Progenitor cell of endocrine pancreas (in vitro differentiated cells): Measurements from ENCODE around the gene MOB2. TPM values are rescaled to one million over a fixed set of nuclear protein-coding genes. Genes with fewer than 3 reads are reported as not detected.

ENCODE experiments used
- DNase-seq: peaks from one replicate; pipeline ENCODE4 v3.0.0; 2021; ENCODE audit warnings: low spot score; ENCODE audit not compliant: unreplicated experiment
- H3K27ac Mint-ChIP-seq: 2 replicates; pipeline ENCODE4 v1.8.0; 2021; ENCODE audit warnings: mild to moderate bottlenecking, moderate library complexity, mixed read lengths
- H3K27me3 Mint-ChIP-seq: 2 replicates; pipeline ENCODE4 v1.8.0; 2021; ENCODE audit warnings: mixed read lengths
- H3K36me3 Mint-ChIP-seq: 2 replicates; pipeline ENCODE4 v1.8.0; 2022; ENCODE audit warnings: mixed read lengths; ENCODE audit not compliant: insufficient read depth
- H3K4me1 Mint-ChIP-seq: 2 replicates; pipeline ENCODE4 v1.8.0; 2021; ENCODE audit warnings: low read depth, mixed read lengths
- H3K4me3 Mint-ChIP-seq: 2 replicates; pipeline ENCODE4 v1.8.0; 2021; ENCODE audit warnings: low read depth, mild to moderate bottlenecking, moderate library complexity, mixed read lengths
- H3K9me3 Mint-ChIP-seq: 2 replicates; pipeline ENCODE4 v1.8.0; 2021; ENCODE audit warnings: low read depth, mixed read lengths
- total RNA-seq: library from RNA; stranded (reverse); gene quantifications from 2 replicates; pipeline ENCODE4 v1.2.1, GENCODE V29; 2021
- TF ChIP-seq, protein P1 (sequence below): fragments of 200-600 bp; sonication (generic); IDR thresholded peaks from one replicate; pipeline ENCODE4 v1.5.0; 2021; ENCODE audit warnings: antibody characterized with exemption, mild to moderate bottlenecking; ENCODE audit not compliant: unreplicated experiment

The MOB2 gene
- total RNA-seq, 1 donor from 2014 or later = 33.3 TPM

DNA sequence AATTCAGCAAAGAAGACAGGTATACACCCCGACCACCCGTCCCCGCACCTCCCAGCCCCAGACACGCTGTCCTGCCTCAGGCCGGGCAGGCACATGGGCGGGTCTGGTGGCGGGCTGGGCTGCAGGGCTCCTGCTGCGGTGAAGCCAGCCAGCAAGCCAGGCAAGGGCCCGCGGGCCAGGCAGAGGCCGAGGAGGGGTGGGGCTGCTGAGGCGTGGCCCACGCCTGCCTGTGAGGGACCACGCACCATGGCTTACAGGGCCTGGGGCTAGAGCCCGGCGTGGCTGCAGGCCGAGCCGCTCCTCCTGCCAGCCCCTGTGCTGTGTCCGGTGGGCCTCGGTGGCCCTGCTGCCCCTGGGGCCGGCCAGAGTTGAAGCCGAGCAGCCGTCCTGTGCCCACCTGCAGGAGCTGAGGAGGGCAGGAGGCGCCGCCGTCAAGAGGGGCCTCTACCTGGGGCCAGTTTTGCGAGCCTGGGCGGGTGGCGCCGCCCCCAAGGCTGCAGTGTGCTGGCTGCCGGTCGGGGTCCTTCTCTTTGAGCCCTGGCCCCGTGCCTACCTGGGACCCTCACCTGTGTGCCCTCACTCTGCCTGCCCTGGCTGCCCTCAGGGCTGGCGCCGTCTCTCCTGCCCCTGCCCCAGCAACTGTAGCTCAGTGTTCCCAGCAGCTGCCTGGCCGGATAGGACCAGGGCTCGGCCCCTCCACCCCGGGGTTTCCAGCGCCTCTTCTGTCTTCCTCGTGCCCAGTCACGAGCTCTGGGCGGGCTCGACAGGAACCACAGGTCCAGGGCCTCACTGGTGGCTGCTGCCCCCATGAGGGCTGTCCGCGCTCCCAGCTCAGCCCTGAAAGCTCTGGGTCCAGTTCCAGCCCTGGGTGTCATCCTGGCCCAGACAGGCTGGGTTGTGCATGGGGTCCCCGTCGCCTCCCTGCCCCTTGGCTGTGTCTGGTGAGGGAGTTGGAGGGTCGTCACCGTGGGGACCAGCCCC, 38.4 kb downstream of the MOB2 start:
- Mint-ChIP-seq H3K36me3 (peaks cover 1% of the 10 kb centered on the region), H3K27me3 (no peaks in the 10 kb centered on the region), H3K27ac (no peak overlapping the region), H3K4me1 (no peaks in the 10 kb centered on the region), H3K9me3 (no peaks in the 10 kb centered on the region), H3K4me3 (no peak overlapping the region)
- DNase-seq = no peak
- TF ChIP-seq, protein P1, sequence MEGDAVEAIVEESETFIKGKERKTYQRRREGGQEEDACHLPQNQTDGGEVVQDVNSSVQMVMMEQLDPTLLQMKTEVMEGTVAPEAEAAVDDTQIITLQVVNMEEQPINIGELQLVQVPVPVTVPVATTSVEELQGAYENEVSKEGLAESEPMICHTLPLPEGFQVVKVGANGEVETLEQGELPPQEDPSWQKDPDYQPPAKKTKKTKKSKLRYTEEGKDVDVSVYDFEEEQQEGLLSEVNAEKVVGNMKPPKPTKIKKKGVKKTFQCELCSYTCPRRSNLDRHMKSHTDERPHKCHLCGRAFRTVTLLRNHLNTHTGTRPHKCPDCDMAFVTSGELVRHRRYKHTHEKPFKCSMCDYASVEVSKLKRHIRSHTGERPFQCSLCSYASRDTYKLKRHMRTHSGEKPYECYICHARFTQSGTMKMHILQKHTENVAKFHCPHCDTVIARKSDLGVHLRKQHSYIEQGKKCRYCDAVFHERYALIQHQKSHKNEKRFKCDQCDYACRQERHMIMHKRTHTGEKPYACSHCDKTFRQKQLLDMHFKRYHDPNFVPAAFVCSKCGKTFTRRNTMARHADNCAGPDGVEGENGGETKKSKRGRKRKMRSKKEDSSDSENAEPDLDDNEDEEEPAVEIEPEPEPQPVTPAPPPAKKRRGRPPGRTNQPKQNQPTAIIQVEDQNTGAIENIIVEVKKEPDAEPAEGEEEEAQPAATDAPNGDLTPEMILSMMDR = no peak

DNA sequence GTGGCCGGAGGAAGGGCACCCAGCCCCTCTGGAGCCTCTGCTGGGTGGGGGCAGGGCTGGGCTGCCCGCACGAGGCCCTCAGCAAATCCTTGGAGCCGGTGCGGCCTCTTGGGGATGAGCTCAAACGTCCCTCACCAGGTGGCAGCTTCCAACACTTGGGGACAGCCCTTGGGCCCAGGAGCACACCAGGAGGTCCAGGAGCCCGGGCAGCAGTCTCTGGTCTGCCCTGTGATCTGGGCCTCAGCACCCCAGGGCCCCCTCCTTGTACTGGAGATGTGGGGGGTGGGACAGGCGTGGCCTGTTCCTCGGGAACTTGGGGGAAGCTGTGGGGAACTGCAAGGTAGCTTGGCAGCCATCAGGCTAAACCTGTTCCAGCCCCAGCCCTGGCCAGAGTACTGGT, 40.0 kb downstream of the MOB2 start:
- H3K4me3 Mint-ChIP-seq = no peak overlapping the region
- no peak overlapping the region for H3K27ac Mint-ChIP-seq
- TF ChIP-seq, protein P1 = no peak
- no peaks in the 10 kb centered on the region for H3K4me1 Mint-ChIP-seq
- H3K27me3 Mint-ChIP-seq = no peaks in the 10 kb centered on the region
- peaks cover 1% of the 10 kb centered on the region for H3K36me3 Mint-ChIP-seq
- H3K9me3 Mint-ChIP-seq = no peaks in the 10 kb centered on the region
- no peak for DNase-seq

DNA sequence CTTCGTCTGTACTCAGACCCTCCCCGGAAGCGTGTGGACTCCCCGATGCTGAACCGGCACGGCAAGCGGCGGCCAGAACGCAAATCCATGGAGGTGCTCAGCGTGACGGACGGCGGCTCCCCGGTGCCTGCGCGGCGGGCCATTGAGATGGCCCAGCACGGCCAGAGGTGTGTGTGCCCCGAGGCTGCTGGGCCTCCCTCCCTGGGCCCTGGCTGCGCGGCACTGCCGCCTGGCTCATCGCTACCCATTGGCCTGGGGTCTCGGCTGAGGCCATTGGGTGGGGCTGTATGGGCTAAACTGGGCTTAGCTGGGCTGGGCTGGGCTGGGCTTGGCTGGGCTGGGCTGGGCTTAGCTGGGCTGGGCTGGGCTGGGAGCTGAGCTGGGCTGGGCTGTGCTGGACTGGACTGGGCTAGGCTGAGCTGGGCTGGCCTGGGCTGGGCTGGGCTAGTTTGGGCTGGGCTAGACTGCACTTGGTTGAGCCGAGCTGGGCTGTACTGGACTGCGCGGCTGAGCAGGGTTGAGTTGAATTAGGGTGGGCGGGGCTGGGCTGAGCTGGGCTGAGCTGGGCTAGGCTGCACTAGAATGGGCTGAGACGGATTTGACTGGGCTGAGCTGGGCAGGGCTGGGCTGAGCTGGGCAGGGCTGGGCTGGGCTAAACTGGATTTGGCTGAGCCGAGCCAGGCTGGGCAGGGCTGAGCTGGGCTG, 40.7 kb downstream of the MOB2 start:
- Mint-ChIP-seq H3K36me3 (peaks cover 1% of the 10 kb centered on the region), H3K27ac (no peak overlapping the region)
- no peak for DNase-seq

DNA sequence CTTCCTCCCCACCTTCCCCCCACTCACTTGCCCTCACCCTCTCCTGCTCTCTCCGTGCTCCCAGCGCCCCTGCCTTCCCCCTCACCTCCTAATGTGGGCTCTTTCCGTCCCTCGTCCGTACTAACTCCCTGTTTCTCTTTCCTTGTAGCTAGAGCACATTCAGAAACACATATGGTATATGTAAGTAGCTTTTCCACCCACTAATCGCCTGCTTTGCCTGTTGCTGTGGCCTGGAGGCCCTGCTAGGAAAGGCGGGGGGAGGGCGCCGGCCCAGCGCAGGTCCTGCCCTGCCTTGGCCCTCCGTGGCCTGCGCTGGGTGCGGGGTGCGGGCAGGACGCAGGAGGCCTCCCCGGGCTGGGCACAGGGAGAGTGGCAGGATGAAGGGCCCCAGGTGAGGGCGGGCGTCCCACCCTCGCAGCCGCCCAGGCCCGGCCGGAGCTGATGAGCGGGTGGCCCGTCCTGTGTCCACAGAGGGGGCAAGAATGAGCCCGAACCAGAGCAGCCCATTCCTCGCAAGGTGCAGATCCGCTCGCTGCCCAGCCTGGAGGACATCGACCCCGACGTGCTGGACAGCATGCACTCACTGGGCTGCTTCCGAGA, 41.7 kb downstream of the MOB2 start:
- Mint-ChIP-seq H3K27me3 (no peaks in the 10 kb centered on the region), H3K4me1 (no peaks in the 10 kb centered on the region), H3K27ac (no peak overlapping the region), H3K9me3 (no peaks in the 10 kb centered on the region), H3K36me3 (peaks cover 1% of the 10 kb centered on the region), H3K4me3 (no peak overlapping the region)
- DNase-seq = no peak
- TF ChIP-seq, protein P1 = no peak

More for the DNA sequence above, 40.7 kb downstream of the MOB2 start:
- TF ChIP-seq, protein P1 = no peak
- H3K9me3 Mint-ChIP-seq = no peaks in the 10 kb centered on the region
- H3K4me1 Mint-ChIP-seq = no peaks in the 10 kb centered on the region
- H3K27me3 Mint-ChIP-seq = no peaks in the 10 kb centered on the region
- H3K4me3 Mint-ChIP-seq = no peak overlapping the region

DNA sequence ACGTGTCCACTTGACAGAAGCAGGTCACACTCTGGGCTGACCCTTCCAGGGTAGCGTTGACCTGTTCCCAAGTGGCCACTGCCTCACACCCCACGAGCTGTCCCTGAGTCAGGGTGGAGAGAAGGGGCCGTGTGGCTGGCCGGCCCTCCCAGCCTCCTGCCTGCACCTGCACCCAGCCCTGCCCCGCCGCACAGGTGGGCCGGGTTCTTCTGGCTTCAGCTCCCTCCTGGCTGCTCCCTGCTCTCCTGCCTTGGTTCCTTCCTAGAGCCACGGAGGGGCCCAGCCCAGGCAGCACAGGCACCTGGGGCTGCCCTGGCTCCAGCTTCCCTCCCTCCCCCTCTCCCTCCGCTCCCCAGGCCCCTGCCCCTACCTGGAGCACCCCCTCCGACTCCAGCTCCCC, 42.3 kb downstream of the MOB2 start:
- TF ChIP-seq, protein P1 = no peak
- H3K9me3 Mint-ChIP-seq = no peaks in the 10 kb centered on the region
- H3K27me3 Mint-ChIP-seq = no peaks in the 10 kb centered on the region
- no peak overlapping the region for H3K27ac Mint-ChIP-seq
- H3K4me3 Mint-ChIP-seq = no peak overlapping the region
- no peaks in the 10 kb centered on the region for H3K4me1 Mint-ChIP-seq
- DNase-seq = no peak
- H3K36me3 Mint-ChIP-seq = peaks cover 1% of the 10 kb centered on the region
